ENCODE data around the gene NLRP12.
"Not testable (repeated sequence)": the region's sequence is repeated elsewhere in the genome, so short reads cannot be mapped to it uniquely, and the experiment has no call there.

GRCh38 chr19:53832861-53833260, 8.7 kb upstream of the NLRP12 start:
- TF ChIP-seq CTCF, EZH2 (IDR thresholded peaks at IDR 0.05): not testable (repeated sequence)
